HG03558 (cell line): ENCODE results near the gene TNFSF8.

Experiments
- ATAC-seq: cut with Tn5 transposase; IDR thresholded peaks from one replicate; pipeline ENCODE4 v1.9.1; 2021; ENCODE audit warnings: moderate number of reproducible peaks; ENCODE audit not compliant: unreplicated experiment; ENCODE audit errors: extremely low read depth

Gene TNFSF8

GRCh38 chr9:114937516-114937915 lies 7.1 kb upstream of the TNFSF8 start:
- ATAC-seq = no peak

DNA sequence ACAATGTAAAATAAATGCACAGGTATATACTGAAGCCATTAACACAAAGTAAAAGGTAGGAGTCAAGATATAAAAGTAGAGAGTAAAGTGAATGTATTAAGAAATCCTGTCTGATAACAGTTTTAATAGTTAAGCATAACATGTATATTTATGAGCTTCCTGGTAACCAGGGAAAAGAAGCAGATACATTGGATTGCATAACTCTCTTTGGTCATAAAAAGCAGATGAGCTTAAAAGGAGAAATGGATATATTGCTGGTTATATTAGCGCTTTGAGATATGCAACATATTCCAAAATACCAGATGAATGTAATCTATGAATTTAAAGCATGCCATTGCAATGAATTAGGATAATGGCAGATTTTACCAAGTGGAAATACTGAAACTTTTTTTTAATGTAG lies 6.2 kb upstream of the TNFSF8 start:
- no peak for ATAC-seq

- ATAC-seq = no peak
Observed at GRCh38 chr9:114935119-114935518, 4.7 kb upstream of the TNFSF8 start.

GRCh38 chr9:114932502-114932901 lies 2.1 kb upstream of the TNFSF8 start:
- ATAC-seq = no peak

GRCh38 chr9:114931407-114931806 lies 1.0 kb upstream of the TNFSF8 start:
- ATAC-seq = no peak

- no peak for ATAC-seq
Observed at GRCh38 chr9:114929201-114929600, 1.2 kb downstream of the TNFSF8 start.

GRCh38 chr9:114928671-114929070 lies 1.7 kb downstream of the TNFSF8 start:
- ATAC-seq = no peak

- no peak for ATAC-seq
Observed at GRCh38 chr9:114928136-114928535, 2.3 kb downstream of the TNFSF8 start.

DNA sequence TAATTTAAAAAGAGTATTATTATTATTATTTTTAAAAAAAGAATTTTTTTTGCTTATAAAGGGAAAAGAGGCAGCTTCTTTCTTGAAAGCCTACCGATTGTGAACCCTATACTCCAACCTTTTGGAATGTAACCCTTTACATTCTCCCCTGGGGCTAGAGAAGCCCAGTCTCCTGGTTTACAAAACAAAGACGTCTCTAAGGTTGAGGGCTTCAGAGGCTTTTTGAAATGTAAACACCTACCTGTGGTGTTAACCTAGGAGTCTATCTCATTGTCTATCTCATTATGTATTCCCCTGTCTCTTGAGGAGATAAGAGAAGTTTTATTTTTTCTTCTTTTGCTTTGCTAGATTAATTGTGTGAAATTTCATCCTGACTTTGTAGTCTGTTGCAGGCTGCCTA lies 4.7 kb downstream of the TNFSF8 start:
- ATAC-seq = no peak

- ATAC-seq = no peak
Observed at GRCh38 chr9:114925039-114925438, 5.4 kb downstream of the TNFSF8 start.

DNA sequence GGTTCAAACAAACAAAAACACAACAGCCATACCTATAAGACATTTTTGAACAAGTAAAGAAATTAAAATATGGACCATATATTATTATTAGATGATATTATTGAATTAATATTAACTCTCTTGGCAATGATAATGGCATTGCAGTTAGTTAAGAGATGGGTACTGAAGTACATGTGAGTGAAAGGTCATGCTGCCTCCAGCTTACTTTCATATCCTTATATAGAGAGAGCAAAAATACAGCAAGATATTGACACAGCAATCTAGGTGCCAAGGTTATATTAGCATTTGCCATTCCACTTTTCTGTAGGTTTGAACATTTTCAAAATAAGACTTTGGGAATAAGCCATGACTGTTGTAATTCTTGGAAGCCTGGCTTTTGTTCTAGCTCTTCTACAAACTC lies 6.1 kb downstream of the TNFSF8 start:
- ATAC-seq = no peak

GRCh38 chr9:114923918-114924317 lies 6.5 kb downstream of the TNFSF8 start:
- ATAC-seq = no peak

DNA sequence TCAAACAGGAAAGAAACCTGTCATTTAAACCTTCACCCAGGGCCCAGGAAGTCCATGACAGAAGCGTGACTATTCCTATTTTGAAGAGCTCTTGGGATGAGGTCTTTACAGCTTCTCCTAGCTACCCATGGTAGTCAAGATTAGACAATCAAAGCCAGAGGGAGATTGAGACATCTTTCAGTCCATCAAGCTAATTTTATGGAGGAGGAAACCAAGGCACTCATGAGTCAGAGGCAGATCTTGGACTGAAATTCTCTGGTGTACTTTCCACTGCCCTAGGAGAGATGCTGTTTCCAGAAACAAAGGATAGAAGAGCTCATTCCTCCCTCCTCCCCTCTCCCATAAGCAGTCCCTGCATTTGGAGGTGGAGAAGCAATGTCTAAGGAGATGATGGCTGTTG lies 9.2 kb downstream of the TNFSF8 start:
- no peak for ATAC-seq

- ATAC-seq = no peak
Observed at GRCh38 chr9:114919611-114920010, 10.8 kb downstream of the TNFSF8 start.

- no peak for ATAC-seq
Observed at GRCh38 chr9:114916481-114916880, 13.9 kb downstream of the TNFSF8 start.

- no peak for ATAC-seq
Observed at GRCh38 chr9:114914139-114914538, 16.3 kb downstream of the TNFSF8 start.

- no peak for ATAC-seq
Observed at GRCh38 chr9:114913656-114914055, 16.7 kb downstream of the TNFSF8 start.

DNA sequence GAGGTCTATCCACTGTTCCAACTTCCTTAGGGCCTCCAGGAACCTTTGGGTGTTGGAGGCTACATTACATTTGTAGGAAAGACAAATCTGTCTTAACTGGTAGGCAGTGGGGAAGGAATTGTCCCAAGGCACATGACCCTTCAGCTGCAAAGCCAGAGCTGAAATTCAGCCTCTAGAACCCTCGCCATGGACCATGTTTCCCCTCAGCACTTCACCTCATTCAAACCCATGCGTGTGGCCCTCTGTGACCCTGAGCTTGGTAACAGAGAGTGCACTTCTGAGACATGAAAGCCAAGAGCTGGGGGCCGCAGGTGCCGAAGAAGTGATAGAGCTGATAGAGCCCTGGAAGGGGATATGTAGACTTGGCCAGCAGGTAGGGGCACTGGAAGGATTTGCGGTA lies 17.2 kb downstream of the TNFSF8 start:
- ATAC-seq = no peak

- ATAC-seq = no peak
Observed at GRCh38 chr9:114911167-114911821, 19.1 kb downstream of the TNFSF8 start.

DNA sequence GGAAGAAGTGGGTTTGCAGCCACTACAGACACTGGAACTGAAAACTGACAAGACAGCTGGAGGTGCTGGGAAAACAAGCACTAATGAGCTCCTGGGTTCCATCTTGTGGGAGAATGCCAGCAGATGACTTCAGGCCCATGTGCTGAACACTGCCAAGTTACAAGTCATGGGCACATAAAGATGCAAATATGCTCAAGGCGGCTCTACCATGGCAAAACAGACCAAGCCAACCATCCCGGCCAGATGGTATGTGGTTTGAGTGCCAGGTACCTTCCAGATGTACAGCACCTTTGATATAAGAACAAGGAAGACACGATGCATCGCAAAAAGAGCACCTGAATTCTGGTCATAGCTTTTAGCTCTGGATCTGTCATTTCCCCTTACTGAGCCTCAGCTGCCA lies 19.9 kb downstream of the TNFSF8 start:
- no peak for ATAC-seq

DNA sequence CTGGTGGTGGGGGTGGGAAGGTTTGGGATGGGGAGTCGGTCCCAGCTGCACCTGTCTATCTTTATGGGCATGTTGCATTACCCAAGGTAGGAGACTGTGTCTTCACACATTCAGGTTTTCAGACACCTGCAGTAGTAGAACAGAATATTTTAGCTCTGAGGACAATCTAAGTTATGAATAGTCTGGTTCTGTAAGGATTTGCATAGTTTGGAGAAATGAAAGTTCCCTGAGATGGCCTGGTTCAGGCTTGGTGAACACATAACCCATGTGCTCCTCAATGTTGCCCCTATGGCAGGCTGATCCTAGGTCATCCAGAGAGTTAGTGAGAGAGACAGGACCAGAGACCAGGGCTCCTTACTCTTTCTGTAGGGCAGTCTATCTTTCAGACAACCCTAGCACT lies 20.7 kb downstream of the TNFSF8 start:
- ATAC-seq = no peak

DNA sequence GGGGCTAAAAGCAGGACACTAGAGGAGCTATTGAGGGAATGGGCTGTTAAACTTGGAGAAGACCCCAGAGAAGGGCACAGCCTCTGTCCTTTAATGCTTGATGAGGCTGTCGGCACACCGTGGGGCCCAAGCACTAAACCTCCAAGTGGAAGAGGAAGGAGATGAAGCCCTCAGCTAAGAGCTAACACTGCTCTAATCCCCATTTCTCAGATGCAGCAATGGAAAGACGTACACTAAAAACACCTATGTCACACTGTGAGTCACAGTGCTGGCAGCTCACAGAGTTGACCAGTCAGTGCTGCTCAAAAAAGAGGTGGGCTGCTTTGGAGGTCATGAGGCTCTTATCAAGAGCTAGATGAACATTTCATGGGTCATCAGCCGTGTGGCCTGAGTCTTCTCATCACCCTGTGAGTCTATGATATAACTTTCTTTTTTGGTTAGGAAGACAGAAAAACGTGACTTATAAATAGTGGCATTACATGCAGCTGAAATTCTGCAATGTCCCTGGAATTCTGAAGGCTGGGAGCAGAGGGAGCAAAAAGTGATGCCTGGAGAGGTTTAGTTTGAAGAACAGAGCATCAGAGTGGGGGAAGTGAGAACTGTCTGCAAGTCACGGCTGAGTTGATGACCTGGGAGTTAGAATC lies 21.5 kb downstream of the TNFSF8 start:
- ATAC-seq = no peak
